Left ventricle myocardium inferior (tissue), 1 donor: ENCODE data around the gene TREM2. TPM values are rescaled to one million over a fixed set of nuclear protein-coding genes. Genes with fewer than 3 reads are reported as not detected.

Experiments used
- DNase-seq: peaks from one replicate; pipeline ENCODE4 v3.0.0-alpha.2; 2020
- H3K27ac ChIP-seq: fragments of 200-600 bp; replicated peaks from 2 replicates; pipeline ENCODE4 v1.8.0; 2021
- H3K27me3 ChIP-seq: fragments of 200-600 bp; 2 replicates; pipeline ENCODE4 v1.8.0; 2021; ENCODE audit warnings: low read depth
- H3K36me3 ChIP-seq: fragments of 200-600 bp; 2 replicates; pipeline ENCODE4 v1.8.0; 2021
- H3K4me1 ChIP-seq: fragments of 200-600 bp; 2 replicates; pipeline ENCODE4 v1.8.0; 2021
- H3K4me3 ChIP-seq: fragments of 200-600 bp; 2 replicates; pipeline ENCODE4 v1.8.0; 2021; ENCODE audit warnings: mild to moderate bottlenecking, moderate library complexity
- H3K9me3 ChIP-seq: fragments of 200-600 bp; replicated peaks from 2 replicates; pipeline ENCODE4 v1.8.0; 2021
- intact Hi-C: fragments of 100-400 bp; cut with micrococcal nuclease; formaldehyde crosslinking; loops from one replicate; pipeline ENCODE4 v1.11.0; 2022
- total RNA-seq: library from RNA; stranded (reverse); fragmentation: NEBNext Ultra II Directional; extraction: Animal tissue kit (Norgen Biotek cat#: 25700); gene quantifications from one replicate; pipeline ENCODE4 v1.2.1, GENCODE V29; 2021
- TF ChIP-seq, protein P1 (sequence below): fragments of 200-600 bp; IDR thresholded peaks from 2 replicates; pipeline ENCODE4 v1.8.0; 2021; ENCODE audit warnings: antibody characterized with exemption, mild to moderate bottlenecking, borderline replicate concordance
- donor health status: DM: no; HTN: yes; CAD: no; lungs with severe emphysema.

Gene TREM2
- total RNA-seq, 1 donor from 2014 or later = 0.66 TPM

DNA sequence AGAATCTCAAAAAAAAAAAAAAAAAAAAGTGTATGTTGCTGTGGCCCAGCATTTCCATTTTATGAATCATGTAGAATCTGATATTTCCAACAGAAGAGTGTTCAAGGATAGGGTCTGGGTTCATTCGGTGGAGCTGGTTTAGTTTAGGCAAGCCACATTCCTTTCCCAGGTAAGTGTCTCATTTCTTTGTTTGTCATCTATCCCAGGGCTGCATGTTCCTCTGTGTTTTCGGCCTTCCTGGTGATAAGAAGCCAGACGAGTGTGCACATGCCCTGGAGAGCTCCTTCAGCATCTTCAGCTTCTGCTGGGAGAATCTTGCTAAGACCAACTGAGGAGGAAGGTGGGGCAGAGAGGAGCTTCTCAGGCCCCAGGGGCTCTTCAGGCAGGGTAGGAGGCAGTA lies 51.9 kb downstream of the TREM2 start:
- intact Hi-C loops = no loop called here
- DNase-seq = no peak
- TF ChIP-seq, protein P1, sequence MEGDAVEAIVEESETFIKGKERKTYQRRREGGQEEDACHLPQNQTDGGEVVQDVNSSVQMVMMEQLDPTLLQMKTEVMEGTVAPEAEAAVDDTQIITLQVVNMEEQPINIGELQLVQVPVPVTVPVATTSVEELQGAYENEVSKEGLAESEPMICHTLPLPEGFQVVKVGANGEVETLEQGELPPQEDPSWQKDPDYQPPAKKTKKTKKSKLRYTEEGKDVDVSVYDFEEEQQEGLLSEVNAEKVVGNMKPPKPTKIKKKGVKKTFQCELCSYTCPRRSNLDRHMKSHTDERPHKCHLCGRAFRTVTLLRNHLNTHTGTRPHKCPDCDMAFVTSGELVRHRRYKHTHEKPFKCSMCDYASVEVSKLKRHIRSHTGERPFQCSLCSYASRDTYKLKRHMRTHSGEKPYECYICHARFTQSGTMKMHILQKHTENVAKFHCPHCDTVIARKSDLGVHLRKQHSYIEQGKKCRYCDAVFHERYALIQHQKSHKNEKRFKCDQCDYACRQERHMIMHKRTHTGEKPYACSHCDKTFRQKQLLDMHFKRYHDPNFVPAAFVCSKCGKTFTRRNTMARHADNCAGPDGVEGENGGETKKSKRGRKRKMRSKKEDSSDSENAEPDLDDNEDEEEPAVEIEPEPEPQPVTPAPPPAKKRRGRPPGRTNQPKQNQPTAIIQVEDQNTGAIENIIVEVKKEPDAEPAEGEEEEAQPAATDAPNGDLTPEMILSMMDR = no peak
- Histone ChIP-seq H3K9me3 (no peaks in the 10 kb centered on the region), H3K27ac (no peak overlapping the region), H3K4me1 (no peaks in the 10 kb centered on the region), H3K4me3 (no peak overlapping the region), H3K36me3 (peaks cover 10% of the 10 kb centered on the region), H3K27me3 (no peaks in the 10 kb centered on the region)

Other genes starting within 250 kb of the TREM2 start
- gene UNC5CL, start 123.9 kb downstream of the TREM2 start, total RNA-seq = 0.27 TPM
- not detected for gene TSPO2, start 120.6 kb downstream of the TREM2 start, total RNA-seq
- gene APOBEC2, start 109.9 kb downstream of the TREM2 start, total RNA-seq = 219 TPM
- 19.9 TPM for gene OARD1, start 90.8 kb downstream of the TREM2 start, total RNA-seq
- gene NFYA, start 90.1 kb downstream of the TREM2 start, total RNA-seq = 12.5 TPM
- not detected for gene TREML1, start 8.8 kb downstream of the TREM2 start, total RNA-seq
- gene TREML2, start 38.0 kb upstream of the TREM2 start, total RNA-seq = not detected
- not detected for gene TREML4, start 65.2 kb upstream of the TREM2 start, total RNA-seq
- 0.52 TPM for gene TREM1, start 123.6 kb upstream of the TREM2 start, total RNA-seq
- gene NCR2, start 172.5 kb upstream of the TREM2 start, total RNA-seq = not detected